Chondrocyte (in vitro differentiated cells): Measurements from ENCODE around the gene LYSMD2. TPM values are rescaled to one million over a fixed set of nuclear protein-coding genes. Genes with fewer than 3 reads are reported as not detected.

Experiments
- DNase-seq: peaks from one replicate; pipeline ENCODE4 v3.0.0; 2021; ENCODE audit warnings: mixed read lengths, low spot score
- H3K27ac Mint-ChIP-seq: one replicate; pipeline ENCODE4 v1.8.0; 2021; ENCODE audit warnings: mild to moderate bottlenecking, moderate library complexity, mixed read lengths; ENCODE audit not compliant: unreplicated experiment
- H3K27me3 Mint-ChIP-seq: 2 replicates; pipeline ENCODE4 v1.8.0; 2021; ENCODE audit warnings: low read depth, mixed read lengths
- H3K36me3 Mint-ChIP-seq: 2 replicates; pipeline ENCODE4 v1.8.0; 2021; ENCODE audit warnings: low read depth, mixed read lengths
- H3K4me1 Mint-ChIP-seq: 2 replicates; pipeline ENCODE4 v1.8.0; 2021; ENCODE audit warnings: low read depth, mild to moderate bottlenecking, mixed read lengths
- H3K4me3 Mint-ChIP-seq: one replicate; pipeline ENCODE4 v1.8.0; 2021; ENCODE audit warnings: mild to moderate bottlenecking, moderate library complexity, mixed read lengths; ENCODE audit not compliant: unreplicated experiment
- H3K9me3 Mint-ChIP-seq: 2 replicates; pipeline ENCODE4 v1.8.0; 2021; ENCODE audit warnings: low read depth, mixed read lengths
- CTCF ChIP-seq: fragments of 200-600 bp; sonication (generic); IDR thresholded peaks from 2 replicates; pipeline ENCODE4 v1.5.0; 2021; ENCODE audit warnings: antibody characterized with exemption, mild to moderate bottlenecking, moderate library complexity
- total RNA-seq: library from RNA; stranded (reverse); gene quantifications from 3 replicates; pipeline ENCODE4 v1.2.1, GENCODE V29; 2021

LYSMD2 gene
- total RNA-seq, 1 donor from 2014 or later = 2.7 TPM

DNA sequence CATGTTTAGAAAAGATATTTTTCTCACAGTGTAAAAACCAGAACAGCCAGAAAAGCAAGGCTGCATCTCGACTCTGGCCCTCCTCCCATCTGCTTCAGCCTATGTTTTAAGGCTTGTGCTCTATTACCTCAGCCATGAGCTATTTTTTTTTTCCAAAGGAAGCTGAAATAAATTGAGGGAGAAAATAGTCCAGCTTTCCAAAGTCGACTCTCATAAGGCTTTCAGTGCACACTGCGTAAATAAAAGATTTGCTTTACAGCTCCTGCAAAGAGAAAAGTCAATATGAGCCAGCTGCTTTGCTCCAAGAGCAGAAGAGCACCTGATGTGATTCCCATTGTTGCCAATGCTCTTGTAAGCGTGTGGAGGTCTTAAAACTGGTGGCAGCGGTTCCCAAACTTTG, 29.4 kb downstream of the LYSMD2 start:
- Mint-ChIP-seq H3K9me3 (no peaks in the 10 kb centered on the region), H3K27ac (no peak overlapping the region), H3K4me1 (no peaks in the 10 kb centered on the region), H3K27me3 (peaks cover 20% of the 10 kb centered on the region), H3K4me3 (no peak overlapping the region), H3K36me3 (no peaks in the 10 kb centered on the region)
- DNase-seq = no peak
- no peak for TF ChIP-seq CTCF

DNA sequence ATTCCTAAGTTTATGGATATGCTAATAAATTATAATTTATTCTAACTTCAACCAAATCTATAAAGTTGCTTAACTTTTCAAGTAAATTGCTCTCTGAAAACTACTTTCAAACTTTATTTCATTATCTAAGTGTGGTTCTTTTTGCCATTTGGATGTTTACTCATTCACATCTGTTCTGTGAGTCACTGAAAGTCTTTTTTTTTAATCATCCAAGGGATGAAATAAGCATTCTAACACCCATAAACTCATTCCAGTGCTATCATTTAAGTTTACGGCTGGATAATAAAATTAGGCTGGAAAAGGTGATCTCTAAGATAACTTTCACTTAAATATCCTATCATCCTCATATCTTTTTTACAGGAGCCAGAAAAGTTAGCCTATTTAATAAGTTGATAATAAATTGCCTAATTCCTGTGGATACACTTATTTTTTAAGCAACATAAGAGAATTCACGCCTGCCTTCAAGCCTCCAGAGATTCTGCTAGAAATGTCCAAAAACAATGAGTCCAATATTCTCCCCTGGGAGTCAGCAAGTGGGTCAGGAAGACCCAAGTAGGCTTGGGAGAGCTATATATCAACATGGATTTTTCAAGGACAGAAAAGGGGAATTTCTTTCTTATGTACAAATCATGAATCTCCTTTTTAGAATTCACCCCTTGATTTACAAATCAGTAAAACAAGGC, 30.4 kb downstream of the LYSMD2 start:
- H3K9me3 Mint-ChIP-seq = no peaks in the 10 kb centered on the region
- H3K27me3 Mint-ChIP-seq = peaks cover 26% of the 10 kb centered on the region
- DNase-seq = no peak
- no peak overlapping the region for H3K4me3 Mint-ChIP-seq
- H3K4me1 Mint-ChIP-seq = no peaks in the 10 kb centered on the region
- no peak for TF ChIP-seq CTCF
- H3K27ac Mint-ChIP-seq = no peak overlapping the region
- no peaks in the 10 kb centered on the region for H3K36me3 Mint-ChIP-seq

DNA sequence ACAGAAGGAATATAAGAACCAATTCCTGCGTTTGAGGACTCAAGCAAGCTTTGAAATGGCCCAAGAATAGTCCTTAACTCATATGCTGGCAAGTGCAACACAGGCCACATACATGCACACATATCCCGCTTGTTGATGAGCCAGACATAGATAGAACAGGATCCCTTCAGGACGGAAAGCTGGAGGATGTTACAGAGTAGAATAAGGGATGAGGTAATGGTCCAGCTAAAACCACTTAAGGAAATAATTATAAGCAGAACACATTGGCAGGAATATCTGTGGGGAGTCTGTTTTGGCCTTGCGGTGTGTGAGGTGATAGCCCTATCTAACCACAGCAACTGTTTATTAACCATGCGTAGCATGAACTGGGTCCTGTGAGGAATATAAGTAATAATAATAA, 31.2 kb downstream of the LYSMD2 start:
- Mint-ChIP-seq H3K36me3 (no peaks in the 10 kb centered on the region), H3K27me3 (peaks cover 24% of the 10 kb centered on the region), H3K9me3 (no peaks in the 10 kb centered on the region), H3K27ac (no peak overlapping the region), H3K4me1 (no peaks in the 10 kb centered on the region), H3K4me3 (no peak overlapping the region)
- no peak for TF ChIP-seq CTCF
- DNase-seq = no peak

GRCh38 chr15:51702710-51703109, 34.7 kb downstream of the LYSMD2 start:
- H3K27me3 Mint-ChIP-seq = peaks cover 52% of the 10 kb centered on the region
- no peak overlapping the region for H3K27ac Mint-ChIP-seq
- no peak for TF ChIP-seq CTCF
- no peak for DNase-seq
- no peak overlapping the region for H3K4me3 Mint-ChIP-seq
- H3K36me3 Mint-ChIP-seq = no peaks in the 10 kb centered on the region
- H3K9me3 Mint-ChIP-seq = no peaks in the 10 kb centered on the region
- no peaks in the 10 kb centered on the region for H3K4me1 Mint-ChIP-seq

- Mint-ChIP-seq H3K4me3 (no peak overlapping the region), H3K27me3 (peaks cover 47% of the 10 kb centered on the region), H3K36me3 (no peaks in the 10 kb centered on the region), H3K27ac (no peak overlapping the region), H3K4me1 (no peaks in the 10 kb centered on the region), H3K9me3 (no peaks in the 10 kb centered on the region)
- TF ChIP-seq CTCF = no peak
- DNase-seq = no peak
Observed at GRCh38 chr15:51699373-51699772, 38.1 kb downstream of the LYSMD2 start.
